ENCODE measurements around the gene FOSB.
A peak's percentile ranks its signal among the peaks of the same experiment; 100 is the strongest.
"Not testable (repeated sequence)": the region's sequence is repeated elsewhere in the genome, so short reads cannot be mapped to it uniquely, and the experiment has no call there.

Gene FOSB

DNA sequence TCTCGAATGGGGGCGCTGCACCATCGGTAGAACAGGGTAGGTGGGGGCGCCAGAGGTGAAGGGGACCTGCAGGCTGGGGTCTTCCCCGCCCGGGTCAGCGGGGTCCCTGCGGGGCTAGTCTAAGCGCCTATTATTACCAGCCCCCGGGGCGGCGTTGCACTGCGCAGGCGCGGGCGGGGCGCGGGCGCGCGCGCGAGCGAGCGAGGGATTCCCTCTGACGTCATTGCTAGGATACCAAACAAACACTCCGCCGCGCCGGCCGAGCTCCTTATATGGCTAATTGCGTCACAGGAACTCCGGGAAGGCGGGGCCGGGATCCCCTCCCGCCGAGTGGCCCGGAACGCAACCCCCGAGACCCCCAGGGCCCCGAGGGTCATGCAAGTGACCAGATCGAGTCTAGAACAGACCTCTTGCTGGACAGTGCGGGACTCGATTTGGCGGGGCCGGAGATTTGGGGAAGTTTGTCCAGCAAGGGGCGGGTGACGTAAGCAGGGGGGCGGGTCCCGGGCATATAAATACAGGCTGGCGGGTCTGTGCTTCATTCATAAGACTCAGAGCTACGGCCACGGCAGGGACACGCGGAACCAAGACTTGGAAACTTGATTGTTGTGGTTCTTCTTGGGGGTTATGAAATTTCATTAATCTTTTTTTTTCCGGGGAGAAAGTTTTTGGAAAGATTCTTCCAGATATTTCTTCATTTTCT is at the start of gene FOSB:
FOSB (plus strand) TSS at position 541 of the 703 bp plus-strand sequence. CDS start 591 bp downstream, outside the sequence.
- peak; percentile 89 for DNase-seq (ENCODE audit: low read depth)

- DNase-seq (ENCODE audit: low read depth): no peak
Measured at GRCh38 chr19:45418802-45419201, 49.0 kb upstream of the FOSB start.

- no peak for DNase-seq (ENCODE audit: low read depth)
Measured at GRCh38 chr19:45419396-45419795, 48.4 kb upstream of the FOSB start.

DNA sequence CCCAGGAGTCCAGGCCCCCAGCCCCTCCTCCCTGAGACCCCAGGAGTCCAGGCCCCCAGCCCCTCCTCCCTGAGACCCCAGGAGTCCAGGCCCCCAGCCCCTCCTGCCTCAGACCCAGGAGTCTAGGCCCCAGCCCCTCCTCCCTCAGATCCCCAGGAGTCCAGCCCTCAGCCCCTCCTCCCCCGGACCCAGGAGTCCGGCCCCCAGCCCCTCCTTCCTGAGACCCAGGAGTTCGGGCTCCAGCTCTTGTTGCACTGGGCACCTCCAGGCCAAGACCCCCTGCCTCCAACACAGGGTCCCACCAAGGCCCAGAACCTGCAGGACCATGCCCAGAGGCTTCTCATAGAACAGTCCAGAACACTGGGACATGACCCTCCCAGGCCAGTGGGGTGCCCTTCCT is 47.9 kb upstream of the FOSB start:
- DNase-seq (ENCODE audit: low read depth): no peak

DNA sequence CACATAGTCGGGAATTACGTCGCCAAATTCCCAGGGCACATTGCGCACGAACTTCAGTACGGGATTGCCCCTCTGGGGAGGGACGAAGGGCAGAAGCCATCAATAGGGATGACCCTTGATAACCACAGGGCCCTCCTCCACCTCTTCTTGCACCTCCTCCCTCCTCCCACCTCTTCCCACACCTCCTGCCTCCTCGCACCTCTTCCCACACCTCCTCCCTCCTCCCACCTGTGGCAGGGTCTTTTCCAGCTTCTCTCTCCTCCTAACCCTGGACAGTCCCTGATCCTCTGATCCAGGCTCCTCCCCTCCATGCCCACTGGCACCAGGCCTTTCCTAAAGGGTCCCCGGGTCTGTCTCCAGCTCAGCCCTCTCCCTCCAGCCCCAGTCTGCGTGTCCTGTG is 47.4 kb upstream of the FOSB start:
- DNase-seq (ENCODE audit: low read depth): no peak

DNA sequence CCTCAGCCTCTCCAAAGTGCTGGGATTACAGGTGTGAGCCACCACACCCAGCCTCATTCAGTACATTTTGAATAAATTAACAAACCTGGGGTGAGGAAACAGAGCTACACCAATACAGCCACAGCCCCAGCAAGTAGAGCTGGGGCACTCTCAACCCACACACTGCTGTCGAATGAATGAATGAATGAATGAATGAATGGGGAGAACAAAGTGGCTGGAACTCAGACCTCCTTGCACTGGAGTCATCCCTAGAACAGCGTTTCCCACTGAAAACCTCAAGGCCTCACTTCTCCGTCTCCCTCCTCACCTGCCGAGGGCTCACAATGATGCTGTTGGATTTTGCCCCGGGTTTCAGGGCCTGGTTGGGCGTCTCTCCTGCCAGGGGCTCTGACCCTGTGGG is 46.9 kb upstream of the FOSB start:
- no peak for DNase-seq (ENCODE audit: low read depth)

- DNase-seq (ENCODE audit: low read depth): no peak
Measured at GRCh38 chr19:45421947-45422498, 45.8 kb upstream of the FOSB start.

DNA sequence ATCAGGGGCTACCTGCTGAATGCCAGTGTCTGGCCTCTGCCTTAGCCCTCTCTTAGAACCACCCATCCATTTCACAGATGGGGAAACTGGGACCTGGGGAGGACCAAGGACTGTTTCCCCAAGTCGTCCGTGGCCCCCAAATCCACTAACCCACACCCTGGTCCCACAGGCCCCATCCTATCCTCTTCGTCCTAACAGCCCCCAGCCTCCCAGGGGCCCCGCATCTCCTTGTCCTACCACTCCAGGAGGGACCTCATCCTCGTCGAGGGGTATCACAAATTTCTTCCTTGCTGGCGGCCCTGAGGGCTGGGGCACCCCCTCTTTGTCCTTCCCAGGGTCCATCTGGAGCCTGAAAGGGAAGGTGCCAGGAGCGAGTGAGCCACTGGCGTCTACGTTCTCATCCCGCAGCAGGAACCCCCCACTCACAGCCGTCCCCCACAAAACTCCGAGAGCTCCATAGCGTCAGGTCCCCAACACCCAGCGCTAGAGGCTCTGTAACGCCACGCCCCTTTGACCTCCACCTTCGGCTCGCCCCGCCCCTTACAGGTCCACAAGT is 44.7 kb upstream of the FOSB start:
- no peak for DNase-seq (ENCODE audit: low read depth)

DNA sequence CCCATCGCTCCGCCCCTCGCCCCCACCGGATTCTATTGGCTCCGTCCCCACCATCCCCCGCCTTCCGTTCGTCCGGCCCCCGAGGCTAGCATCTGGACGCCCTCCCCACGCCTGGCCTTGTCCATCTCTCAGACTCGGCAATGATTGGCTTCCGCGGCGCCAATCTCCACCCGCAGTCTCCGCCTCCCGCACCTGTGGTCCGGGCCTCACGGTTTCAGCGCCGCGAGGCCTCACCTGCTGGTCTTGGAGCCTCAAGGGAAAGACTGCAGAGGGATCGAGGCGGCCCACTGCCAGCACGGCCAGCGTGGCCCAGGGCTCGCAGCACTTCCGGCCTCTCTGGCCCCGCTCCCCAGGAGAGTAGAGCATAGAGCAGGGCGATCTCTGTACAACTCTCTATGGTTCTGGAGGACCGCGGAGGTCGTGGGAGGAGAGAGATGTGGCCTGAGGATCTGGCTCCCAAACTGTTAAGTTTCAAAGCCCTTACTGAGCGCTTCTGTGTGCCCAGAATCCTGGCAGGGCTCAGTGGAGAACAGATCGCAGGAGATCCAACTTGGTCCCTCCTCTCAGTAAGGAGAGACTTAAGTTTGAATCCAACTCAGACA is 44.1 kb upstream of the FOSB start, which contains the start of gene ERCC1:
ERCC1 (minus strand) TSS at position 329 of the 602 bp plus-strand sequence. CDS start 543 bp downstream, outside the sequence.
- DNase-seq (ENCODE audit: low read depth): peak; percentile 86

DNA sequence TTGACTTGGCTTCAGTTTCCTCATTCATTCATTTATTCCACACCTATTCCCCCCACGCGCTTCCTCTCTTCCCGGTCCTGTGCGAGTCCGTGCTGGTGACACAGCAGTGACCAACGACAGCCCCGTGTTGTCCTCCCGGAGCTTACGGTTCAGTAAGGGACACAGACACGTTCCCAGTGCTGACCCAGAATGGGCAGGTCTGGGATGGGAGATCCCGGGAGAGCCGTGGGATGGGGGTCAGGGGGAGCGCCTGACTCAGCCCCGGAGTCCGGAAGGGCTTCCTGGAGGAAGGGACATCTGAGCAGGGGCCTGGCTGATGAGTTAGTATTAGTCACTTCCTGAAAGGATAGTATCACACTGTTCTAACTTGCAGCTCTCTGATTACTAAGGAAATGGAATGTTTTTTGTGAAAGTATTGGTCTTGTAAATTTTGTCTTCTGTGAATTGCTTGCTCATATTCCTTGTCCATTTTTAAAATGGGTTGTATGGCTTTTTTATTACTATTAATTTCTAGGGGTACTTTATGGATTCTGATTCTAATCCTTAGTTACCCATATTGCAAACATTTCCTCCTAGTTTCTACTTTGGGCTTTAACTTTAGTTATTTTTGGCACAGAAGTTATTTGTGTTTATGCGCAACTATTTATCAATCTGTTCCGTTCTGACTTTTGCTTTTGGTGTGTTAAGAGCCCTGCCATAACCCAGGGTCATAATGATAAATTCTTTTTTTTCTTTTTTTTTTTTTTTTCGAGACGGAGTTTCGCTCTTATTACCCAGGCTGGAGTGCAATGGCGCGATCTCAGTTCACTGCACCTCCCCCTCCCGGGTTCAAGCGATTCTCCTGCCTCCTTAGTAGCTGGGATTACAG is 43.4 kb upstream of the FOSB start:
- DNase-seq (ENCODE audit: low read depth): peak; percentile 88

DNA sequence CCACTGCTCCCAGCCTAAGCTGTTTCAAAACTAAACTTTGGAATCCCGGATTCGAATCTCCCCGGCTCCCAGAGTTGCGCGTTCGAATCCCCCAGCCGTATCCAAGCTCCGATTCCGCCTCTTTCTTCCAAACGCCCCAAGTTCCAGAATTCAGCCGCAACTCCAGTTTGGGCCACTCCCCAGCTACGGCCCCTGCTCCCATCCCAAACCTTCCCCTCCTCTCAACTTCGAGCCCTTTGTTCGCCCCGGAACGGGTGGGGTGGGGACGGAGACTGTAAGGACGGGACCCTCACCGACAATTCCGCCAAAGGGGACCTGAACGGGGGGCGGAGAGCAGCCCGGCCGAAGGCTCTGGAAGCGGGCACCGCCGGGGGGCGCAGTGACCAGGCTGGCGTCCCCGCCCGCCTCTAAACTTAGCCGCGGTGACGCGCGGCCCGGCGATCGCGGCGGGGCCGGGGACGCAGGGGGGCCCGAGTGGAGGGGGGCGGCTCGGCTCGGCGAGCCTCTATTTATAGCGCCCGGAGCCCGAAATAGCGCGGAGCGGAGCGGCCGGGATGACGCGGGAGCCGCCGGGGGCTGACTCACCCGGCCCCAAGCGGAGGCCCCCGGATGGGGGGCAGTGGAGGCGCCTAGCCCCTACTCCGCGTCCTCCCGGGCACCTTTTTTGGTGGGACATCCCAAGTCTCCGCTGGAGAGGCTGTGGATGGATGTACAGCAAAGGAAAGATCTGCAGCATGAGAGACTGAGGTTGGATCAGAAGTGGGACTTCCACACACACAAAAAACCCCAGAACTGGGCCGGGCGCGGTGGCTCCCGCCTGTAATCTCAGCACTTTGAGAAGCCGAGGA is 39.2 kb upstream of the FOSB start:
- no peak for DNase-seq (ENCODE audit: low read depth)

DNA sequence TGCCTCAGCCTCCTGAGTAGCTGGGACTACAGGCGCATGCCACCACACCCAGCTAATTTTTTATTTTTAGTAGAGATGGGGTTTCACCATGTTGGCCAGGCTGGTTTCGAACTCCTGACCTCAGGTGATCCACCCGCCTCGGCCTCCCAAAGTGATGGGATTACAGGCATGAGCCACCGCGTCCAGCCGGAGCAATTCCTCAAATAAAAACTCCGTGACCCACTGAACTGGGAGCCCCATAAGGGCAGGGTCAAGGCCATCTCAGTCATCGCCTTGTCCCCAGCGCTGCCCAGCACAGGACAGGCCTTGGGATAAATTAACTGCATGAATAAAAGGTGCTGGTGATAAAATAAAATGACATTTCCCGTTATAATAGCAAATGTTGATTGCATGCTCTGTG is 37.9 kb upstream of the FOSB start:
- DNase-seq (ENCODE audit: low read depth): not testable (repeated sequence)

DNA sequence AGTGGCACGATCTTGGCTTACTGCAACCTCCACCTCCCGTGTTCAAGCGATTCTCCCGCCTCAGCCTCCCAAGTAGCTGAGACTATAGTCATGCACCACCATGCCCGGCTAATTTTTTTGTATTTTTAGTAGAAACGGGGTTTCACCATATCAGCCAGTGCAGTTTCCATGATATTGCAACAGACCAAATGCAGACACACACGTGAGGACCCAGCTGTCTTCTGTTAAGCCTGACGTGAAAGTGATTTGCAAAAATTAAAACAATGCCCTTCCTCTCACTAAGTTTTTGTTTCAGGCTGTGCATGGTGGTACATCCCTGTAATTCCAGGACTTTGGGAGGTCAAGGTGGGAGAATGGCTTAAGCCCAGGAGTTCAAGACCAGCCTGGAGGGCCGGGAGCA is 36.8 kb upstream of the FOSB start:
- not testable (repeated sequence) for DNase-seq (ENCODE audit: low read depth)

- DNase-seq (ENCODE audit: low read depth): not testable (repeated sequence)
Measured at GRCh38 chr19:45432543-45432942, 35.3 kb upstream of the FOSB start.

GRCh38 chr19:45437328-45437727 is 30.5 kb upstream of the FOSB start:
- DNase-seq (ENCODE audit: low read depth): no peak

GRCh38 chr19:45439190-45439568 is 28.6 kb upstream of the FOSB start:
- no peak for DNase-seq (ENCODE audit: low read depth)

DNA sequence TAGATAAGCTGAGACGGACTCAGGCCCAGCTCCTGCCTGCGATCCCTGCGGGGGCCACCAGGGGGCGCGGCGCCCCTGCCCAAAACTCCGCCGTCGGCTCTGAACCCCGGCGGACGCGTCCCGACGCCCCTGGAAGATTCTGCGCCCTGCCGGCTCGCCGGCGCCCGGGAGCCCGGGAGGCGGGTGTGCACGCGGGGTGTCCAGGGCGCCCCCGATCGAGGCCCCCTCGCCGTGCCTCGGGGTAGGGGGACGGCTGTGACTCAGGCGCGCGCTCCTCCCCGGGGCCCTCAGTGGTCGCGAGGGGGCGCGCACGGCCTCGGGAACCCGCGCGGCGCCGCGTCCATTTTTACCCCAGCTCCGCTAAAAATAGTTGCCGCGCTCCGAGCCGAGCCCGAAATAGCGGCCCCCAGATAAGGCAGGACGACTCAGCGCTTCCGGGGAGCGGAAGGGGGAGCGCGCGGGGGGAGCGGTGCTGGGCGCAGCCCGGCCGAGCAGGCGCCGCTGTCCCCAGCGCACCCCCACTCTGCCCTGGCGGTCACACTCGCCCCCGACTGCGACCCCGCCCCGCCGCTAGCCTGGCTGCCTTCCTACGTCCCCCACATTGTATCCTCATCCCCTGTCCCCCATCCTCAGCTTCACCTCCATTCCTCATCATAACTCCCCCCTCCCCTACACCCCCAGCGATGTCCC is 28.1 kb upstream of the FOSB start:
- DNase-seq (ENCODE audit: low read depth): no peak

DNA sequence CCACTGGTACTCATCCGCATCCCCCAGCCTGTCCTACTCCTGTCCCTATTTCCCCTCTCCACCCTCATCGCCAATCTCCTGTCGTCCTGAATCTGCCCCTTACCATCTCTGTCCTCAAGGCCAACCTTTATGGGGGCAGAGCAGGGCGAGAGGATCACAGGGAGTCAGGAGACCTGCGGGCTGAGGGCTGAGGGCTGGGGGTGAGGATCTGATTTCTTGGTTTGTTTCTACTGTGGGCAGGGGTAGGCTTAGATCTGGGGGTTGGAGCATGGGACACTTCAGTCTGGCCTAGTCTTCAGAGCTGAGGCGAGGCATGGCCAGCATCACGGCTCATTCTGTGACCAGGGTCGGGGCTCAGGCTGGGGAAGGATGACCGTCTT is 27.5 kb upstream of the FOSB start:
- DNase-seq (ENCODE audit: low read depth): no peak

GRCh38 chr19:45440873-45441654 is 26.7 kb upstream of the FOSB start:
- DNase-seq (ENCODE audit: low read depth): no peak

- DNase-seq (ENCODE audit: low read depth): no peak
Measured at GRCh38 chr19:45442408-45442777, 25.4 kb upstream of the FOSB start.

Data from stromal cell of bone marrow (primary cell).